ENCODE data around the gene DMKN.

Gene DMKN

GRCh38 chr19:35542209-35542608, 28.8 kb upstream of the DMKN start:
- Histone ChIP-seq H3K27ac (replicated peaks) (no peak overlapping the region), H3K4me3 (replicated peaks; ENCODE audit: insufficient read depth, low read length) (no peak overlapping the region), H3K27me3 (ENCODE audit: insufficient read depth, poor library complexity, severe bottlenecking) (no peaks in the 10 kb centered on the region)
- TF ChIP-seq REST (IDR thresholded peaks at IDR 0.05; ENCODE audit: insufficient replicate concordance, low read depth) (no peak), CTCF (IDR thresholded peaks at IDR 0.05; ENCODE audit: insufficient read depth, low read length) (no peak), GABPA (IDR thresholded peaks at IDR 0.05; ENCODE audit: low read depth) (no peak), POLR2AphosphoS5 (IDR thresholded peaks at IDR 0.05; ENCODE audit: low read depth) (no peak), SPI1 (IDR thresholded peaks at IDR 0.05; ENCODE audit: borderline replicate concordance, low read depth) (no peak)
- DNase-seq (ENCODE audit: low read depth in 1 of 2, low spot score in 1 of 2) = no peak

GRCh38 chr19:35540356-35540927, 27.0 kb upstream of the DMKN start:
- H3K4me3 ChIP-seq (replicated peaks; ENCODE audit: insufficient read depth, low read length) = no peak overlapping the region
- no peaks in the 10 kb centered on the region for H3K27me3 ChIP-seq (ENCODE audit: insufficient read depth, poor library complexity, severe bottlenecking)
- TF ChIP-seq SPI1 (IDR thresholded peaks at IDR 0.05; ENCODE audit: borderline replicate concordance, low read depth) (no peak), REST (IDR thresholded peaks at IDR 0.05; ENCODE audit: insufficient replicate concordance, low read depth) (no peak), POLR2AphosphoS5 (IDR thresholded peaks at IDR 0.05; ENCODE audit: low read depth) (no peak), GABPA (IDR thresholded peaks at IDR 0.05; ENCODE audit: low read depth) (no peak), CTCF (IDR thresholded peaks at IDR 0.05; ENCODE audit: insufficient read depth, low read length) (no peak)
- no peak for DNase-seq (ENCODE audit: low read depth in 1 of 2, low spot score in 1 of 2)
- H3K27ac ChIP-seq (replicated peaks) = no peak overlapping the region

- TF ChIP-seq REST (IDR thresholded peaks at IDR 0.05; ENCODE audit: insufficient replicate concordance, low read depth) (no peak), SPI1 (IDR thresholded peaks at IDR 0.05; ENCODE audit: borderline replicate concordance, low read depth) (no peak), POLR2AphosphoS5 (IDR thresholded peaks at IDR 0.05; ENCODE audit: low read depth) (0 out of 2 replicates have a peak, but pooled peaks have one; percentile 11), GABPA (IDR thresholded peaks at IDR 0.05; ENCODE audit: low read depth) (no peak), CTCF (IDR thresholded peaks at IDR 0.05; ENCODE audit: insufficient read depth, low read length) (no peak)
- H3K27ac ChIP-seq (replicated peaks) = no peak overlapping the region
- no peak overlapping the region for H3K4me3 ChIP-seq (replicated peaks; ENCODE audit: insufficient read depth, low read length)
- DNase-seq (ENCODE audit: low read depth in 1 of 2, low spot score in 1 of 2) = no peak
- no peaks in the 10 kb centered on the region for H3K27me3 ChIP-seq (ENCODE audit: insufficient read depth, poor library complexity, severe bottlenecking)
These were observed 26.4 kb upstream of the DMKN start for GRCh38 chr19:35539850-35540249.

Measured in HL-60 (cell line).